Measurements from ENCODE around the gene TMEM143. TPM values are rescaled to one million over a fixed set of nuclear protein-coding genes. Genes with fewer than 3 reads are reported as not detected.

The TMEM143 gene
- total and polyA plus RNA-seq, 2 of the 8 experiments (the other 6 are each of a cell fraction or from before 2014, with no cell fraction given) = 14.2 to 19.1 TPM

Other genes with a start within 250 kb of the TMEM143 start
- 97.7 and 113 TPM in 2 replicates for gene LIG1, start 193.6 kb downstream of the TMEM143 start, total RNA-seq (2021; fragmentation: NEBNext Ultra II Directional; extraction: Animal tissue kit (Norgen Biotek cat#: 25700))
- 67.6 and 87.0 TPM in 2 replicates for gene LIG1, start 193.6 kb downstream of the TMEM143 start, polyA plus RNA-seq (2011; rRNA removed)
- 10.1 and 10.4 TPM in 2 replicates for gene ZSWIM9, start 193.3 kb downstream of the TMEM143 start, total RNA-seq (2021; fragmentation: NEBNext Ultra II Directional; extraction: Animal tissue kit (Norgen Biotek cat#: 25700))
- gene ZSWIM9, start 193.3 kb downstream of the TMEM143 start, polyA plus RNA-seq (2011; rRNA removed) = 1.5 and 3.8 TPM in 2 replicates
- 24.4 and 26.2 TPM in 2 replicates for gene CARD8, start 108.0 kb downstream of the TMEM143 start, total RNA-seq (2021; fragmentation: NEBNext Ultra II Directional; extraction: Animal tissue kit (Norgen Biotek cat#: 25700))
- gene CARD8, start 108.0 kb downstream of the TMEM143 start, polyA plus RNA-seq (2011; rRNA removed) = 8.9 and 11.7 TPM in 2 replicates
- gene ZNF114, start 93.9 kb downstream of the TMEM143 start, total RNA-seq (2021; fragmentation: NEBNext Ultra II Directional; extraction: Animal tissue kit (Norgen Biotek cat#: 25700)) = 19.2 TPM in 2 replicates
- gene ZNF114, start 93.9 kb downstream of the TMEM143 start, polyA plus RNA-seq (2011; rRNA removed) = 7.3 and 8.2 TPM in 2 replicates
- gene EMP3, start 38.4 kb downstream of the TMEM143 start, total RNA-seq (2021; fragmentation: NEBNext Ultra II Directional; extraction: Animal tissue kit (Norgen Biotek cat#: 25700)) = 18.4 and 20.9 TPM in 2 replicates
- 65.9 and 87.8 TPM in 2 replicates for gene EMP3, start 38.4 kb downstream of the TMEM143 start, polyA plus RNA-seq (2011; rRNA removed)
- gene SYNGR4, start 427 bp upstream of the TMEM143 start, total RNA-seq (2021; fragmentation: NEBNext Ultra II Directional; extraction: Animal tissue kit (Norgen Biotek cat#: 25700)) = 1.1 TPM in 1 of 2 replicates, not detected in the other
- gene SYNGR4, start 427 bp upstream of the TMEM143 start, polyA plus RNA-seq (2011; rRNA removed) = 0.27 and 0.41 TPM in 2 replicates
- 224 and 225 TPM in 2 replicates for gene KDELR1, start 27.6 kb upstream of the TMEM143 start, total RNA-seq (2021; fragmentation: NEBNext Ultra II Directional; extraction: Animal tissue kit (Norgen Biotek cat#: 25700))
- 231 and 249 TPM in 2 replicates for gene KDELR1, start 27.6 kb upstream of the TMEM143 start, polyA plus RNA-seq (2011; rRNA removed)
- 11.0 and 12.4 TPM in 2 replicates for gene GRIN2D, start 29.7 kb upstream of the TMEM143 start, total RNA-seq (2021; fragmentation: NEBNext Ultra II Directional; extraction: Animal tissue kit (Norgen Biotek cat#: 25700))
- gene GRIN2D, start 29.7 kb upstream of the TMEM143 start, polyA plus RNA-seq (2011; rRNA removed) = 2.2 and 4.9 TPM in 2 replicates
- 61.9 and 64.9 TPM in 2 replicates for gene GRWD1, start 82.0 kb upstream of the TMEM143 start, total RNA-seq (2021; fragmentation: NEBNext Ultra II Directional; extraction: Animal tissue kit (Norgen Biotek cat#: 25700))
- gene GRWD1, start 82.0 kb upstream of the TMEM143 start, polyA plus RNA-seq (2011; rRNA removed) = 36.9 and 46.4 TPM in 2 replicates
- gene KCNJ14, start 91.6 kb upstream of the TMEM143 start, total RNA-seq (2021; fragmentation: NEBNext Ultra II Directional; extraction: Animal tissue kit (Norgen Biotek cat#: 25700)) = 0.89 and 1.0 TPM in 2 replicates
- 0.45 and 0.61 TPM in 2 replicates for gene KCNJ14, start 91.6 kb upstream of the TMEM143 start, polyA plus RNA-seq (2011; rRNA removed)
- gene CYTH2, start 105.4 kb upstream of the TMEM143 start, total RNA-seq (2021; fragmentation: NEBNext Ultra II Directional; extraction: Animal tissue kit (Norgen Biotek cat#: 25700)) = 67.7 and 71.4 TPM in 2 replicates
- gene CYTH2, start 105.4 kb upstream of the TMEM143 start, polyA plus RNA-seq (2011; rRNA removed) = 43.7 and 62.5 TPM in 2 replicates
- 12.4 and 13.6 TPM in 2 replicates for gene LMTK3, start 147.9 kb upstream of the TMEM143 start, total RNA-seq (2021; fragmentation: NEBNext Ultra II Directional; extraction: Animal tissue kit (Norgen Biotek cat#: 25700))
- 2.7 and 7.3 TPM in 2 replicates for gene LMTK3, start 147.9 kb upstream of the TMEM143 start, polyA plus RNA-seq (2011; rRNA removed)
- 0.99 and 1.5 TPM in 2 replicates for gene SULT2B1, start 188.2 kb upstream of the TMEM143 start, total RNA-seq (2021; fragmentation: NEBNext Ultra II Directional; extraction: Animal tissue kit (Norgen Biotek cat#: 25700))
- gene SULT2B1, start 188.2 kb upstream of the TMEM143 start, polyA plus RNA-seq (2011; rRNA removed) = 2.6 and 3.8 TPM in 2 replicates
- gene SPACA4, start 242.8 kb upstream of the TMEM143 start, total RNA-seq (2021; fragmentation: NEBNext Ultra II Directional; extraction: Animal tissue kit (Norgen Biotek cat#: 25700)) = not detected in 2 replicates
- not detected in 2 replicates for gene SPACA4, start 242.8 kb upstream of the TMEM143 start, polyA plus RNA-seq (2011; rRNA removed)